ENCODE data around the gene STK4.

The STK4 gene

GRCh38 chr20:45029884-45030283 lies 63.6 kb downstream of the STK4 start:
- DNase-seq (ENCODE audit: low spot score) = no peak

- DNase-seq (ENCODE audit: low spot score) = no peak
Measured at GRCh38 chr20:45032276-45032675, 66.0 kb downstream of the STK4 start.

GRCh38 chr20:45032781-45033180 lies 66.5 kb downstream of the STK4 start:
- no peak for DNase-seq (ENCODE audit: low spot score)

GRCh38 chr20:45034436-45034835 lies 68.1 kb downstream of the STK4 start:
- DNase-seq (ENCODE audit: low spot score) = no peak

- no peak for DNase-seq (ENCODE audit: low spot score)
Measured at GRCh38 chr20:45036044-45036755, 69.9 kb downstream of the STK4 start.

GRCh38 chr20:45037050-45037449 lies 70.7 kb downstream of the STK4 start:
- no peak for DNase-seq (ENCODE audit: low spot score)

GRCh38 chr20:45037635-45038034 lies 71.3 kb downstream of the STK4 start:
- no peak for DNase-seq (ENCODE audit: low spot score)

GRCh38 chr20:45038745-45039474 lies 72.6 kb downstream of the STK4 start:
- DNase-seq (ENCODE audit: low spot score) = no peak

- no peak for DNase-seq (ENCODE audit: low spot score)
Measured at GRCh38 chr20:45039475-45039820, 73.1 kb downstream of the STK4 start.

GRCh38 chr20:45041464-45042337 lies 75.4 kb downstream of the STK4 start:
- DNase-seq (ENCODE audit: low spot score) = peak; percentile 27

- no peak for DNase-seq (ENCODE audit: low spot score)
Measured at GRCh38 chr20:45042978-45043377, 76.7 kb downstream of the STK4 start.

- peak; percentile 71 for DNase-seq (ENCODE audit: low spot score)
Measured at GRCh38 chr20:45044084-45044573, 77.8 kb downstream of the STK4 start.

- DNase-seq (ENCODE audit: low spot score) = no peak
Measured at GRCh38 chr20:45044601-45045000, 78.3 kb downstream of the STK4 start.

- no peak for DNase-seq (ENCODE audit: low spot score)
Measured at GRCh38 chr20:45047581-45048119, 81.3 kb downstream of the STK4 start.

- DNase-seq (ENCODE audit: low spot score) = no peak
Measured at GRCh38 chr20:45049438-45049837, 83.1 kb downstream of the STK4 start.

- DNase-seq (ENCODE audit: low spot score) = no peak
Measured at GRCh38 chr20:45049904-45050471, 83.7 kb downstream of the STK4 start.

- no peak for DNase-seq (ENCODE audit: low spot score)
Measured at GRCh38 chr20:45051204-45052060, 85.1 kb downstream of the STK4 start.

- peak; percentile 79 for DNase-seq (ENCODE audit: low spot score)
Measured at GRCh38 chr20:45052698-45053429, 86.6 kb downstream of the STK4 start.

- DNase-seq (ENCODE audit: low spot score) = no peak
Measured at GRCh38 chr20:45053430-45054351, 87.4 kb downstream of the STK4 start.

Data from GM03348 (cell line).